ENCODE data around the gene USP21. TPM values are rescaled to one million over a fixed set of nuclear protein-coding genes. Genes with fewer than 3 reads are reported as not detected.

The USP21 gene
- total and polyA plus RNA-seq, 9 of the 15 experiments (the other 6 are each of a cell fraction or from before 2014, with no cell fraction given), result 4.9 to 52.4 (median 21.6) TPM

GRCh38 chr1:161193561-161194235, 34.4 kb downstream of the USP21 start (continued):
- TF ChIP-seq ZBTB17 (CRISPR knock-in tag; IDR thresholded peaks at IDR 0.05), result no peak
- TF ChIP-seq SMAD4 (CRISPR knock-in tag; conservative IDR thresholded peaks at IDR 0.05), result no peak
- no peak for TF ChIP-seq SPI1 (IDR thresholded peaks at IDR 0.05; ENCODE audit: borderline replicate concordance, low read depth, low read length)

- POLR2A ChIA-PET, result interaction anchor here (1.5 kb wide), 1 partner anchor 13 kb away, joined by 4 read pairs; no protein-coding TSS in a partner anchor
- Histone ChIP-seq H2AFZ (ENCODE audit: low read depth, low read length) (no peak overlapping the region), H4K20me1 (replicated peaks; ENCODE audit: control insufficient read depth, insufficient read depth, low read length) (no peaks in the 10 kb centered on the region), H3K9me3 (replicated peaks; ENCODE audit: control insufficient read depth, insufficient read depth, low read depth, low read length) (no peaks in the 10 kb centered on the region), H3K9ac (ENCODE audit: insufficient read depth in 1 of 2, low read depth in 2 of 2, low read length in 2 of 2) (no peak overlapping the region), H3K4me2 (ENCODE audit: insufficient read depth, low read length) (no peak overlapping the region), H3K27me3 (ENCODE audit: control insufficient read depth in 2 of 2, insufficient read depth in 2 of 2, low read length in 2 of 2) (no peaks in the 10 kb centered on the region), H3K4me1 (replicated peaks in 1 of 2; ENCODE audit: control insufficient read depth in 2 of 2, insufficient read depth in 2 of 2, low read length in 2 of 2) (peaks cover 43 to 55% of the 10 kb centered on the region in 2 experiments), H3K4me3 (no peak overlapping the region), H3K36me3 (ENCODE audit: control insufficient read depth, insufficient read depth, low read length) (no peaks in the 10 kb centered on the region), H3K79me2 (ENCODE audit: control insufficient read depth, insufficient read depth, low read length) (no peaks in the 10 kb centered on the region), H3K9me1 (ENCODE audit: control insufficient read depth, insufficient read depth, low read length) (no peaks in the 10 kb centered on the region), H3K27ac (ENCODE audit: extremely low read depth, low read depth, low read length) (no peak overlapping the region)
- ATAC-seq (no peak), DNase-seq (ENCODE audit: extremely low read depth in 1 of 4, low spot score in 3 of 4) (no peak), FAIRE-seq (no peak)
- CTCF ChIA-PET (ENCODE audit: low intra/inter-chr PET ratio), result no interaction called here
- intact Hi-C loops (cut with micrococcal nuclease), result no loop called here
- no peak for TF ChIP-seq DEAF1 (CRISPR knock-in tag; IDR thresholded peaks at IDR 0.05)
- TF ChIP-seq MEF2A (IDR thresholded peaks at IDR 0.05; ENCODE audit: control insufficient read depth, low read depth, low read length), result no peak
- in situ Hi-C loops (cut with MboI), result no loop called here
- WGBS (ENCODE audit: insufficient coverage, low coverage, missing lambda C conversion rate), result 66% methylated on average over 4 of the region's 4 CpGs
- BruUV-seq (replicated peaks), result no TSS peak
Observed at GRCh38 chr1:161195171-161195570, 35.9 kb downstream of the USP21 start.
